K562 (cell line): ENCODE data around the gene RBL1. TPM values are rescaled to one million over a fixed set of nuclear protein-coding genes. Genes with fewer than 3 reads are reported as not detected.
"Not testable (repeated sequence)": the region's sequence is repeated elsewhere in the genome, so short reads cannot be mapped to it uniquely, and the experiment has no call there.

ENCODE experiments used
- ATAC-seq: fragments of 200-7000 bp; cut with Tn5 transposase; 3 replicates; pipeline ENCODE4 v1.9.1; 2020; ENCODE audit warnings: moderate library complexity
- BruUV-seq: library from RNA; stranded (reverse); fragments of 400-500 nt; replicated peaks from 2 replicates; lab custom pipeline; 2021; lab: Mats Ljungman, UMichigan
- CTCF ChIA-PET: fragments of 300-600 bp; formaldehyde crosslinking; extraction: SDS; loops from one replicate; lab custom pipeline; 2021; ENCODE audit warnings: low intra/inter-chr PET ratio; lab: Yijun Ruan, JAX
- POLR2A ChIA-PET: fragments of 300-600, 350-650 bp; sonication (Branson Sonifier 250); formaldehyde crosslinking; extraction: SDS; loops from one replicate; lab custom pipeline; 2021; ENCODE audit warnings: antibody characterized with exemption, inconsistent platforms; lab: Yijun Ruan, JAX
- DNase-seq, 4 experiments: peaks; one replicate each; pipeline versions ENCODE4 v3.0.0 to v3.0.0-alpha.2; 2011 to 2018; ENCODE audit warnings: low spot score in 3 of 4, mixed read lengths in 3 of 4; ENCODE audit errors: extremely low read depth in 1 of 4
- FAIRE-seq: peaks from 2 replicates; lab custom pipeline; 2011; peaks lifted over from hg19 to GRCh38; lab: Jason Lieb, UNC
- H2AFZ ChIP-seq: 2 replicates; pipeline ENCODE4 v1.6.0; 2011; ENCODE audit warnings: low read depth, low read length, control low read depth, inconsistent platforms
- H3K27ac ChIP-seq: fragments of 200-600 bp; 3 replicates; pipeline ENCODE4 v1.8.0; 2011; ENCODE audit warnings: low read depth, mild to moderate bottlenecking, control low read depth, inconsistent platforms, low read length, moderate library complexity, mixed read lengths; ENCODE audit errors: extremely low read depth
- H3K27me3 ChIP-seq, 2 experiments: fragments of 300-600 bp in 1 of 2; 2 replicates in 1 of 2; 3 replicates in 1 of 2; pipeline versions ENCODE4 v1.6.0 to v1.8.0; 2011; ENCODE audit warnings: inconsistent platforms in 2 of 2, low read length in 2 of 2, mild to moderate bottlenecking in 1 of 2, mixed read lengths in 1 of 2, moderate library complexity in 1 of 2; ENCODE audit not compliant: control insufficient read depth in 2 of 2, insufficient read depth in 2 of 2
- H3K36me3 ChIP-seq: fragments of 300-600 bp; 3 replicates; pipeline ENCODE4 v1.8.0; 2011; ENCODE audit warnings: mild to moderate bottlenecking, low read length, inconsistent platforms; ENCODE audit not compliant: control insufficient read depth, insufficient read depth
- H3K4me1 ChIP-seq, 2 experiments: fragments of 200-600 bp in 1 of 2; replicated peaks in 1 of 2; 2 replicates in 1 of 2; 3 replicates in 1 of 2; pipeline versions ENCODE4 v1.5.1 to v1.8.0; 2011; ENCODE audit warnings: inconsistent platforms in 2 of 2, low read length in 2 of 2, mild to moderate bottlenecking in 1 of 2, mixed read lengths in 1 of 2, moderate library complexity in 1 of 2; ENCODE audit not compliant: control insufficient read depth in 2 of 2, insufficient read depth in 2 of 2
- H3K4me2 ChIP-seq: 2 replicates; pipeline ENCODE4 v1.6.1; 2011; ENCODE audit warnings: low read length, control low read depth, inconsistent platforms, mixed read lengths; ENCODE audit not compliant: insufficient read depth
- H3K4me3 ChIP-seq: fragments of 200-600 bp; sonication (generic), shearing (Covaris generic); 2 replicates; pipeline ENCODE4 v1.5.1; 2016; ENCODE audit warnings: control low read depth, inconsistent platforms
- H3K79me2 ChIP-seq: fragments of 200-600 bp; 3 replicates; pipeline ENCODE4 v1.8.0; 2011; ENCODE audit warnings: low read length, inconsistent platforms; ENCODE audit not compliant: control insufficient read depth, insufficient read depth
- H3K9ac ChIP-seq, 2 experiments: 2 replicates each; pipeline versions ENCODE4 v1.6.0 to v1.6.1; 2011; ENCODE audit warnings: low read depth in 2 of 2, low read length in 2 of 2, control low read depth in 1 of 2, inconsistent platforms in 1 of 2, mild to moderate bottlenecking in 1 of 2, mixed read lengths in 1 of 2; ENCODE audit not compliant: insufficient read depth in 1 of 2
- H3K9me1 ChIP-seq: one replicate; pipeline ENCODE4 v1.6.0; 2011; ENCODE audit warnings: inconsistent platforms, mild to moderate bottlenecking, low read length, moderate library complexity; ENCODE audit not compliant: control insufficient read depth, insufficient read depth
- H3K9me3 ChIP-seq: replicated peaks from 2 replicates; pipeline ENCODE4 v1.5.1; 2011; ENCODE audit warnings: low read depth, low read length, inconsistent platforms; ENCODE audit not compliant: control insufficient read depth, insufficient read depth
- H4K20me1 ChIP-seq: replicated peaks from 2 replicates; pipeline ENCODE4 v1.6.1; 2011; ENCODE audit warnings: low read length, inconsistent platforms, mixed read lengths; ENCODE audit not compliant: control insufficient read depth, insufficient read depth
- RBM22 ChIP-seq: fragments of 200-400 bp; formaldehyde crosslinking; IDR thresholded peaks from 2 replicates; pipeline ENCODE4 v1.6.1; 2018; ENCODE audit warnings: low read length, low read depth; ENCODE audit not compliant: poor library complexity, severe bottlenecking
- ZNF431 ChIP-seq: sonication (generic); formaldehyde crosslinking; IDR thresholded peaks from 2 replicates; pipeline ENCODE4 v1.8.0; 2022; ENCODE audit warnings: mild to moderate bottlenecking, missing genetic modification reagents
- WGBS: fragments of 100-300 bp; shearing (Covaris generic); methylation state at CpG from one replicate; pipeline ENCODE4 v1.1.6; 2016; ENCODE audit warnings: low coverage, mixed read lengths; ENCODE audit not compliant: insufficient coverage; ENCODE audit errors: missing lambda C conversion rate; 5-methylcytosine and 5-hydroxymethylcytosine counted together
- in situ Hi-C: fragments of 300-500 bp; cut with MboI; formaldehyde crosslinking; loops from 4 replicates; pipeline ENCODE4 v1.15.0; 2018; ENCODE audit warnings: inconsistent platforms, mixed read lengths
- intact Hi-C: fragments of 100-400 bp; cut with micrococcal nuclease; formaldehyde crosslinking; loops from 2 replicates; pipeline ENCODE4 v1.14.2; 2022
- polyA plus RNA-seq, 8 experiments: library from polyadenylated mRNA; depleted of rRNA in 4 of 8; stranded (reverse) in 5 of 8; unstranded in 3 of 8; fragments of >200 nt; fragmentation: Nextera tagmentation in 2 of 8; fragmentation: Illumina TruSeq in 1 of 8; extraction: Ambion mirVana in 2 of 8; extraction: Trizol in 1 of 8; gene quantifications; 2 replicates each; pipeline versions ENCODE4 v1.2.1 to v1.2.3, GENCODE V29; 2011 to 2014; ENCODE audit warnings: inconsistent platforms in 1 of 8, missing spikeins in 1 of 8
- total RNA-seq, 7 experiments: library from RNA; depleted of rRNA in 6 of 7; stranded (reverse); fragments of >200 nt in 6 of 7; fragmentation: Illumina TruSeq in 2 of 7; extraction: Trizol in 2 of 7; gene quantifications; 2 replicates each; pipeline versions ENCODE4 v1.2.1 to v1.2.3, GENCODE V29; 2011 to 2021; ENCODE audit warnings: low replicate concordance in 1 of 7

RBL1 gene
- total and polyA plus RNA-seq, 9 of the 15 experiments (the other 6 are each of a cell fraction or from before 2014, with no cell fraction given): 4.0 to 25.9 (median 15.6) TPM

DNA sequence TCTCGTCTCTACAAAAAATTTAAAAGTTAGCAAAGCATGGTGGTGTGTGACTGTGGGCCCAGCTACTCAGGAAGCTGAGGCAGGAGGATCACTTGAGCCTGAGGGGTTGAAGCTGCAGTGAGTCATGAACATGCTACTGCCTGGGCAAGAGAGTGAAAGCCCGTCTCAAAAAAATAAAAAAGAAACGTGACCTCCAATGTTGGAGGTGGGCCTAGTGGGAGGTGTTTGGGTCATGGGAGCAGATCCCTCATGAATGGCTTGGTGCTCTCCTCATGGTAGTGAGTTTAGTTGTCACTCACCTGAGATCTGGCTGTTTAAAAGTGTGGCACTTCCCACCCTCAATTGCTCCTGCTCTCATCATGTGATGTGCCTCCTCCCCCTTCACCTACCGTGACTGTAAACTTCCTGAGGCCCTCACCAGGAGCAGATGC lies 24.3 kb downstream of the RBL1 start:
- Histone ChIP-seq H3K36me3 (peaks cover 41% of the 10 kb centered on the region; the same call in 1 of the 3 replicates), H3K9me3 (0 out of 2 replicates have a peak, but pooled peaks cover 4% of the 10 kb centered on the region), H3K27me3 (no peaks in the 10 kb centered on the region), H3K4me2 (no peak overlapping the region), H2AFZ (no peak overlapping the region), H3K4me3 (no peak overlapping the region), H3K9me1 (no peaks in the 10 kb centered on the region), H3K79me2 (peaks cover 43% of the 10 kb centered on the region), H3K4me1 (no peaks in the 10 kb centered on the region; a peak in 2 of 5 replicates), H3K27ac (no peak overlapping the region; the same call in 2 of the 3 replicates), H3K9ac (no peak overlapping the region), H4K20me1 (no peaks in the 10 kb centered on the region; the same call in 1 of the 2 replicates)
- BruUV-seq: no TSS peak
- POLR2A ChIA-PET: no interaction called here
- intact Hi-C loops: no loop called here
- CTCF ChIA-PET: no interaction called here
- TF ChIP-seq RBM22: no peak
- TF ChIP-seq ZNF431 (CRISPR knock-in tag): no peak
- in situ Hi-C loops: no loop called here
- WGBS: 76% methylated on average over 4 of the region's 4 CpGs
- FAIRE-seq (no peak), ATAC-seq (no peak), DNase-seq (no peak)

- H2AFZ ChIP-seq, H3K4me3 ChIP-seq, H3K27me3 ChIP-seq, POLR2A ChIA-PET, H3K27ac ChIP-seq, FAIRE-seq, intact Hi-C loops, H3K9ac ChIP-seq, DNase-seq, H4K20me1 ChIP-seq, ATAC-seq, H3K4me2 ChIP-seq, H3K9me3 ChIP-seq, H3K9me1 ChIP-seq, in situ Hi-C loops, H3K4me1 ChIP-seq, CTCF ChIA-PET, BruUV-seq: not testable (repeated sequence)
- Histone ChIP-seq H3K79me2 (peaks cover 27% of the 10 kb centered on the region), H3K36me3 (peaks cover 53% of the 10 kb centered on the region)
- no CpG with 5 or more reads among the region's 25 CpGs for WGBS
Measured at GRCh38 chr20:37069563-37069962, 26.2 kb downstream of the RBL1 start.
